Natural killer cell (primary cell): ENCODE measurements around the gene MOCOS. TPM values are rescaled to one million over a fixed set of nuclear protein-coding genes. Genes with fewer than 3 reads are reported as not detected.

ENCODE experiments used
- ATAC-seq, 3 donors: fragments of 150-1000 bp in 2 of 3; fragments of 200-7000 bp in 1 of 3; cut with Tn5 transposase; 1 replicate in 1 of 3; 2 replicates in 2 of 3; pipeline ENCODE4 v1.10.0; 2021; ENCODE audit warnings: mild to moderate bottlenecking in 2 of 3, moderate library complexity in 2 of 3
- DNase-seq, 2 donors: peaks; one replicate each; pipeline versions ENCODE4 v3.0.0 to v3.0.0-alpha.2; 2013 to 2021; ENCODE audit warnings: mixed read lengths in 1 of 2
- H3K27ac ChIP-seq: one replicate; pipeline ENCODE4 v1.5.1; 2013; ENCODE audit warnings: mild to moderate bottlenecking, low read length
- H3K27me3 ChIP-seq: one replicate; pipeline ENCODE4 v1.6.1; 2013; ENCODE audit warnings: low read length; ENCODE audit not compliant: control insufficient read depth, insufficient read depth
- H3K36me3 ChIP-seq: one replicate; pipeline ENCODE4 v1.6.1; 2013; ENCODE audit warnings: low read length; ENCODE audit not compliant: control insufficient read depth, insufficient read depth
- H3K4me1 ChIP-seq: one replicate; pipeline ENCODE4 v1.6.1; 2013; ENCODE audit warnings: low read length; ENCODE audit not compliant: control insufficient read depth, insufficient read depth
- H3K4me3 ChIP-seq: one replicate; pipeline ENCODE4 v1.5.1; 2013; ENCODE audit warnings: low read length
- H3K9me3 ChIP-seq: one replicate; pipeline ENCODE4 v1.6.1; 2013; ENCODE audit warnings: low read length; ENCODE audit not compliant: control insufficient read depth, insufficient read depth
- H3K27ac Mint-ChIP-seq, 2 donors: one replicate each; pipeline ENCODE4 v1.8.0; 2022; ENCODE audit warnings: mild to moderate bottlenecking in 2 of 2, mixed read lengths in 2 of 2, moderate library complexity in 1 of 2
- H3K27me3 Mint-ChIP-seq, 2 donors: one replicate each; pipeline ENCODE4 v1.8.0; 2022; ENCODE audit warnings: low read depth in 2 of 2, mixed read lengths in 2 of 2
- H3K36me3 Mint-ChIP-seq: one replicate; pipeline ENCODE4 v1.8.0; 2022; ENCODE audit warnings: mixed read lengths
- H3K4me1 Mint-ChIP-seq, 2 donors: one replicate each; pipeline ENCODE4 v1.8.0; 2022; ENCODE audit warnings: mixed read lengths in 2 of 2
- H3K4me3 Mint-ChIP-seq: one replicate; pipeline ENCODE4 v1.8.0; 2022; ENCODE audit warnings: mild to moderate bottlenecking, moderate library complexity, mixed read lengths
- H3K9me3 Mint-ChIP-seq, 2 donors: one replicate each; pipeline ENCODE4 v1.8.0; 2022; ENCODE audit warnings: mixed read lengths in 2 of 2
- CTCF ChIP-seq: fragments of 200-600 bp; IDR thresholded peaks from one replicate; pipeline ENCODE4 v1.8.0; 2022; ENCODE audit warnings: antibody characterized with exemption
- WGBS: methylation state at CpG from one replicate; pipeline ENCODE4 v1.1.7; 2013; ENCODE audit warnings: missing lambda C conversion rate; ENCODE audit not compliant: insufficient coverage; 5-methylcytosine and 5-hydroxymethylcytosine counted together
- intact Hi-C: fragments of 100-400 bp; cut with micrococcal nuclease; formaldehyde crosslinking; loops from one replicate; pipeline ENCODE4 v1.14.2; 2022
- total RNA-seq, 4 donors: library from RNA; stranded (reverse); fragments of 120-200 nt in 1 of 4; gene quantifications; one replicate each; pipeline versions ENCODE4 v1.2.3 to v1.2.4, GENCODE V29; 2013 to 2022

The MOCOS gene
- total RNA-seq, 3 donors from 2014 or later (not counting 1 experiment from before 2014, with no cell fraction given): 0.10 to 0.24 (median 0.16) TPM

- H3K4me3 Mint-ChIP-seq: no peak overlapping the region
- H3K36me3 ChIP-seq: peaks cover 87% of the 10 kb centered on the region
- H3K9me3 ChIP-seq: no peaks in the 10 kb centered on the region
- H3K4me1 Mint-ChIP-seq: peaks cover 11 to 17% of the 10 kb centered on the region in 2 donors
- TF ChIP-seq CTCF: no peak
- peaks cover 25% of the 10 kb centered on the region for H3K36me3 Mint-ChIP-seq
- no peaks in the 10 kb centered on the region for H3K4me1 ChIP-seq
- DNase-seq (no peak), ATAC-seq (no peak)
- intact Hi-C loops: no loop called here
- no peaks in the 10 kb centered on the region for H3K27me3 Mint-ChIP-seq
- no peaks in the 10 kb centered on the region for H3K27me3 ChIP-seq
- H3K4me3 ChIP-seq: no peak overlapping the region
- no peak overlapping the region for H3K27ac ChIP-seq
- peak overlapping the region in 1 of 2 donors; percentile 2 for H3K27ac Mint-ChIP-seq
- no peaks in the 10 kb centered on the region for H3K9me3 Mint-ChIP-seq
These were observed 29.9 kb upstream of the MOCOS start for GRCh38 chr18:36157441-36157840.

GRCh38 chr18:36158266-36158867 lies 28.9 kb upstream of the MOCOS start:
- H3K27me3 Mint-ChIP-seq: no peaks in the 10 kb centered on the region
- H3K9me3 Mint-ChIP-seq: no peaks in the 10 kb centered on the region
- no peaks in the 10 kb centered on the region for H3K9me3 ChIP-seq
- intact Hi-C loops: no loop called here
- no peak for DNase-seq
- WGBS: 78% methylated on average over 3 of the region's 5 CpGs
- H3K36me3 ChIP-seq: peaks cover 85% of the 10 kb centered on the region
- H3K27ac ChIP-seq: no peak overlapping the region
- no peak overlapping the region for H3K4me3 ChIP-seq
- H3K4me3 Mint-ChIP-seq: no peak overlapping the region
- peaks cover 8 to 11% of the 10 kb centered on the region in 2 donors for H3K4me1 Mint-ChIP-seq
- peaks cover 16% of the 10 kb centered on the region for H3K36me3 Mint-ChIP-seq
- TF ChIP-seq CTCF: no peak
- no peaks in the 10 kb centered on the region for H3K4me1 ChIP-seq
- H3K27me3 ChIP-seq: no peaks in the 10 kb centered on the region
- ATAC-seq: no peak
- H3K27ac Mint-ChIP-seq: no peak overlapping the region

GRCh38 chr18:36160959-36161371 lies 26.3 kb upstream of the MOCOS start:
- Histone ChIP-seq H3K36me3 (peaks cover 82% of the 10 kb centered on the region), H3K4me1 (no peaks in the 10 kb centered on the region), H3K27me3 (no peaks in the 10 kb centered on the region), H3K9me3 (no peaks in the 10 kb centered on the region), H3K4me3 (no peak overlapping the region), H3K27ac (no peak overlapping the region)
- Mint-ChIP-seq H3K9me3 (no peaks in the 10 kb centered on the region), H3K4me1 (peaks cover 6% of the 10 kb centered on the region in 2 donors), H3K36me3 (peaks cover 16% of the 10 kb centered on the region), H3K27me3 (no peaks in the 10 kb centered on the region), H3K4me3 (no peak overlapping the region), H3K27ac (no peak overlapping the region)
- no peak for ATAC-seq
- no peak for DNase-seq
- intact Hi-C loops: no loop called here
- WGBS: 85% methylated on average over 4 of the region's 4 CpGs
- TF ChIP-seq CTCF: no peak

- DNase-seq (no peak), ATAC-seq (no peak)
- intact Hi-C loops: no loop called here
- Mint-ChIP-seq H3K27me3 (no peaks in the 10 kb centered on the region), H3K27ac (no peak overlapping the region), H3K36me3 (peaks cover 16% of the 10 kb centered on the region), H3K4me3 (no peak overlapping the region), H3K9me3 (no peaks in the 10 kb centered on the region), H3K4me1 (no peaks in the 10 kb centered on the region)
- Histone ChIP-seq H3K4me3 (no peak overlapping the region), H3K27me3 (no peaks in the 10 kb centered on the region), H3K9me3 (no peaks in the 10 kb centered on the region), H3K36me3 (peaks cover 74% of the 10 kb centered on the region), H3K4me1 (no peaks in the 10 kb centered on the region), H3K27ac (no peak overlapping the region)
- WGBS: no CpG with 5 or more reads among the region's 1 CpG
- TF ChIP-seq CTCF: no peak
These were observed 24.3 kb upstream of the MOCOS start for GRCh38 chr18:36162981-36163380.
